GM18517 (cell line): ENCODE results near the gene SGMS1.
A peak's percentile ranks its signal among the peaks of the same experiment; 100 is the strongest.
"Not testable (repeated sequence)": the region's sequence is repeated elsewhere in the genome, so short reads cannot be mapped to it uniquely, and the experiment has no call there.

Experiments
- ATAC-seq: cut with Tn5 transposase; IDR thresholded peaks from one replicate; pipeline ENCODE4 v1.9.1; 2021; ENCODE audit warnings: mild to moderate bottlenecking, moderate library complexity; ENCODE audit not compliant: unreplicated experiment

SGMS1 gene

DNA sequence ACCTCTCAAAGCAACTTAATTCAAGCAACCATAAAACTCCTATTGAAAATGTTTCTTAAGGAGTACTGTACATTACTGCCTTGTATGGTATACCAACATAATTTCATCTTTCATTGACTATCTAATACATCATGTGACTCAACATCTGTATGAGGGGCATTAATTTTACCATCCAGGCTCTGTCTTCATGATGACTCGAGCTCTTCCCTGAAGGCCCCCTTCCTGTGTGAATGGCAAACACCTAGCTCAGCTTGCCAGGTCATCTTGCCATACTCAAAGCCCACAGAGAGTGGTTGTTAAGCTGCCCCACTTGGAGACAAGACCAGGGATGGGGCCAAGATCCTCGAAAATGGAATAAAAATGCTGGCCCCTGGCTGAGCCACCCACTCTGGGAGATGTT is 82.4 kb downstream of the SGMS1 start:
- no peak for ATAC-seq

DNA sequence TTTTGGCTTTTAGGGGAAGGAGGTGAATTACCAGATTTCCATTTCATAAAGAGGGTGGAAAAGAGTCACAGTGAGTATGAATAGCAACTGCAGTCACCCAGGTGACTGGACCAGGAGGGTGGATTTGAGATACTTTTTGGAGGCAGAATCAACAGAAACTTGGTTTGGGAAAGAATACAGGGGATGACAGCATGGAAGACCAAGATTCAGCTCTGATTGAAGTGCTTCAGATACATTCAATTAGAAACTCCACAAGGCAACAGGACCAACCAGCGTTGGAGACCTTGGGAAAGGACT is 83.0 kb downstream of the SGMS1 start:
- ATAC-seq, result peak; percentile 4

DNA sequence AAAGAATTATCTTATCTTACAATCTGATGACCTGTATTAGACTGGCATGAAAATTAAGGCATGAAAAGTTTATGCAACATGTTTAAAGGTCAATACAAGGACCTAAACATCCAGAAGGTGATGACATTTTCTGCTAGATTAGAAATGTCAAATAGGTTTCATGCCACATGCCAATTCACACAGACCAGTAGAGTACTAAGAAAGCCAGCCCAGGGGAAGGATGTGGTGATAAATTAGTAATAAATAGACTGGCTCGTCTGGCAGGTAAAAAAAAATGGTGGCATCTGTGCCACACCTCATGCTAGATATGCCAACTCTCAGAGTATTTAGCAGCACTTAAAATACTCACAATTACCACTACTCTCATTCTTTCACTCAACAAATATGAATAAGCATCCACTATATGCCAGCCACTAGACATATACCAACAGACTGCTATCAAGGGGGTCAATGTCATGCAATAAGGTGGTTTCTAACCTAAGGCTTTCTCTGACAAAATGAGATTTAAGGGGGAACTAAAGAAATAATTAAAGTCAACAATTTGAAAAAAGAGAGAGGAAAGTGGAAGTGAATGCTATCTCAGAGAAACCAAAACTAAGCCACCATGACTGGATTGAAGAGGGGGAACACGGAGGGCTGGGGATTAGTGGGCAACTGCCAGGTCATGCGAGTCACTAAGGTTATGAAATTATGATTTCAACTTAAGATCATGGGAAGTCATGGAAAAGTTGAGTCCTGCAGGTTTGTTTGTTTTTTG is 83.5 kb downstream of the SGMS1 start:
- ATAC-seq, result peak; percentile 40

DNA sequence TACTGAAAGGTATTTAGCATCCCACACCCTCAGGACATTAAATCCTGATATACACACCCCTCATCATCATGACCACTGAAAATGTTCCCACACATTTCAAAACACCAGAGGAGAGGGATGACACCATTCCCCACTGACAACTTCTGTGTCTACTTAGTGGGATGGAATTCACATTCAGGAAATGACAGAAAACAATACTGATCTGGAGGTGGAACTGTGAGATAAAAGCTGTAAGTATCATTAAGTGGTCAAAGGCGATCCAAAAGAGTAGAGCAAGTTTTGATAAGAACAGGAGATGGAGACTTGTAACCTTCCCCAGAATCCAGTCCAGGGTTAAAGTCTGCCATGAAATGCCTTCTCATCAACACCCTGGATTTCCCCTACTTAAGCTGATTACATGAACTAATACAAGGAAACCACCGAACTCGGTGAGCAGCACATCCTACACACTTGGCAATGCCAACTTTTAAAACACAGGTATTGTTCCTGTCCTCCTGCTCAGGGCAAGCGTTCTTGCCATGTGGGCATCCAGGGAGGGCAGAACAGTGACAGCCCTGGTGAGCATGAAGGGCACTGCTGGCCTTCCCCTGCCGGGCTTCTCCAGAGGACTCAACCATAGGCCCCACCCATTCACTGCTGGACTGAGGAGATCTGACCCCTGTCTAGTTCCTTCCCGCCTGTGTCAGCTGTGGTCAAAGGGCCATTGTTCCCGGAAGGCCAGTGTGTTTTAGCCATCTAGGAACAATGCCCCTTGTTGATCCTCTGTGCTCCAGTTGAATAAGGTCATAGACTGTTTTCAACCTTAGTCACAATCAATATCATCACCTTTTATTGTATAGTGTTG is 85.0 kb downstream of the SGMS1 start:
- ATAC-seq, result peak; percentile 45

DNA sequence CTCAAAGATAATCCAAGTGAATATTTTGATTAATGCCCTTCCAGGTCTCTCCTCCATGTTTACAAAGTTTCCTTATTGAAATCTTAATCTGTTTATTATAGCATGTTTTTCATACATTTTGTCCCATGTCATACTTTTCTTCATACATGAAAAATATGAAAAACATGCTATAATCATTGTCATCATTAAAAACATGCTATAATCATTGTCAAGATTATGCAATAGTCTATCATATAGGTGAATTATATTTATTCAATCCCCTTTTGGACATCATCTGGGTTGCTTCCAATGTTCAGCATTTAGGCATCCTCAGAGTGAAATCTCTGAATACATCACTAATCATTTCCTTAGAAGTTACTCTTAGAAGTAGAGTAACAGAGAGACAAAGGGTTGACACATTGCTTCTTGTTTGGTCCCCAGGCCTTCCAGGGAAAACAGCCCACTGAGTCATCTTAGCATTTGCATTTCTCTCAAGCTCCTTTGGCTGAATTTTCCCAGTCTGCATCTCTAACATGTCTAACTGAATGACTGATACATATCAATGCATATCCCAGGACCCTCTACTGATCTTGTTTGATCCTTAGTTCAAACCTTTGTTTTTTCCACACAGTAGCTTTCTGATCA is 87.0 kb downstream of the SGMS1 start:
- ATAC-seq, result no peak

DNA sequence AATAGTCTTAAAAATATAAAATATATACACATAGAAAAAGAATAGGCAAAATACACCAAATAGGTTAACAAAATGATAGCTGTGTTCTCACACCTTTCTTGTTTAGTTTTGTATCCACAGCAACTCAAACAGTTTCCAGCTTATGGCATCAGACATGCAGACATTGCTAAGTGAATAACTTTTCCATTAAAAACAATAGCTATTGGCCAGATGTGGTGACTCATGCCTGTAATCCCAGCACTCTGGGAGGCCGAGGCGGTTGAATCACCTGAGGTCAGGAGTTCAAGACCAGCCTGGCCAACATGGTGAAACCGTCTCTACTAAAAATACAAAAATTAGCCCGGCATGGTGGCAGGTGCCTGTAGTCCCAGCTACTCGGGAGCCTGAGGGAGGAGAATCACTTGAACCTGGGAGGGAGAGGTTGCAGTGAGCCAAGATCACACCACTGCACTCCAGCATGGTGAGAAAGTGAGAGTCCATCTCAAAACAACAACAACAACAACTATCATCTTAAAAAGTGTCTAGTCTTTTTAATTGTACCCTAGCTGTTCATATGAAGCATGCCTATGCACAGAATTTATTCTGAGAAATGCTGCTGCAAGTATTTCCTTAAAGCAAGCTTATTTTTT is 88.9 kb downstream of the SGMS1 start:
- ATAC-seq, result not testable (repeated sequence)

DNA sequence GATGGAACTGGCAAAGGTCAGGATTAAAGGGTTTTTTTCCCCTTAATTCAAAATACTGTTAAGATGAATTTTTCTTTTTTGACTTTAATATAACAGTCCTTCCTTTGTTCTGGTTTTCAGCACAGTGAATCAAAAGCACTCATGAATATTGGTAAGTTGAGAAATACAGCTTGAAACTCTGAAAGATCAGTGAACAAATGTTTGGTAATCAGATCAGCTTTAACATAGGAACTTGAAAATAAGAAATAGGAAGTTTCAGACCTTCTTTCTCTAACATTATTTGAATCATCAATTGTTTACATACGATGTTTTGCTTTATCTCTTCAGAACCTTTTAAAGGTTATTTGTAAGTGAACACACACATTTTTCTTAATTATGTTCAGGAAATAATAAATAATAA is 90.5 kb downstream of the SGMS1 start:
- ATAC-seq, result no peak

DNA sequence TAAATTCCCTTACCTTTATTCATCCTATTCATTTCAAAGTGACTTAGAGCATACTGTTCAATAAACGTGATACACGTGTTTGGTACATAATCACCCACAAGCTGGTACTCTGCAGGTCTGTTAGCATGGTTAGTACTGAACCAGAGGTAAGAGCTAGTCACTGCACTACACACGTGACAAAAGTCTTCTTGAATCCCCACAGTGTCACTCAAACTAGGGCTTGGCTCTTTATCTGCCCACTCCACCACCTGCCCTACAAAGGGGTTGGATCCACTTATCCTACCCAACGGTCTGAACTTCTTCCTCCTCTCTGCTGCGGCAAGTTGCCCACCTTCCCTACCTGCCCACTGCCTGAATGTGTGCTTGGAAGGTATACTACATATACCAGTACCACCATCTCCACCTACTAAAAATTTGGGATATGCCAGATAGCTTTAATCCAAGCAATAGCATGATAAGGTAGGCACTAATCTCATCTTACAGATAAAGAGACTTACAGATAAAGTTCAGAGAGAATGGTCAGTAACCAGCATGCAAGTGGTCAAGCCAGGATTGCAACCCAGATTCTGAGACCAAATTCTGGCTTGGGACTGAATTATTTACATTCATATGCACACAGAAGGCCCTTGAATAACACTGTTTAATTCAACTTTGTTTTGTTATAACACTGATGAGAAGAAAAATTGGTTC is 92.2 kb downstream of the SGMS1 start:
- ATAC-seq, result no peak

DNA sequence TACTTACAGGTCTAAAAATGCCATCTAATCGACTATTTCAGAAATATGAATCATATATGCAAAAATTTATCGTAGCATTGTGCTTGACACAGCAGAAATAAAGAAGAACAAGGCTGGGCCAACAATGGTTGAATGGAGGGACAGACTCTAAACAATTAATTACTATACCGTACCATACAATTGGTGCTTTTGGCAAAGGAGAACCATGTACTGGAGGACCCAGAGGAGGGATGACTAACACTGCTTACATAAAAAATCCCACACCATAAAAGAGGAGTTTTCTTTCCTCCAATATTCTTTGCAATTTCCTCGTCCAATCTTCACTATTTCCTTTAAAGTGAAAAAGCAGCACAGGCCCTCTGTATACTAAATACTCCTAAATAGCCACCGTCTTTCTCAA is 94.1 kb downstream of the SGMS1 start:
- no peak for ATAC-seq

DNA sequence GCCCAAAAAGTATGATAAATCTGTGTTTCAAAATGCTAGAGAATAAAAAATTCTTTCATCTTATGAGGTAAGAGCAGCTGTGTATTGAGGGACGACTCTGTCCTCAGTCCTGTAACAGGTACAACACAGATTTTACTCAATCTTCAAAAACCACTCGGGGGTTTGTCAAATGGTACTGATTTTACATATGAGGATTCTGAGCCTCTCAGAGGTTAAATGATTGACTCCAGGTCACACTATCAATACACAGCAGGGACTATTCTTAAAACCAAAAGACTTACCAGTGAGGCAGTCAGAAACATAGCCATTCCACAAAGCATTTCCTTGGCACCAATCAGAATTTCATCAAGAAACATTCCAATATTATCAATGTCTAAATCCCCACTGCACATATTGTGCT is 95.5 kb downstream of the SGMS1 start:
- ATAC-seq, result no peak

DNA sequence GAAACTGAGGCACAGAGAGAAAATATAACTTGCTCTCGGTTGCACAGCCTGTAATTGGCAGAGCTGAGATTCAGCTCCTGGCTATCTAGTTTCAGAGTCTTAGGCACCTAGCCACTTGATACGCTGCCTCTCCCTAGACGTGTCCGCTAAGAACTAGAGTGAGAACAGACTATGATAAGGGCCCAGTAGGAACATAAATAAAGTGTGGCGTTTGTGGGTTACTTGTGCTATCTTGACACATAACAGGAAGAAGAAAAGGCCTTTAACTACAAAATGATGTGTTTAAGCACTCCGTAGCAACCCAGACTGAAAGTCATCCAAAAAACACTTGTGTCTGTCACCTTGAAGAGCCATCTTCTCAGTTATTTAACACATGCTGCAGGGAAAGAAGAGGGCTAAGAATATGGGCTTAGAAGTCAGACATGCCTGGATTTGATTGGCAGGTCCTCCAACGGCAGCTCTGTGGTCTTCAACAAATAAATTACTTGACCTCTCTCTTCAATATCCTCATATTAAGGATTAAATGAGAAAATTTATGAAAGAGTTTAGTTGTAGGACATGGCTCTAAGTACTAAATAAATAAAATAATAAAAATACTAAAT is 96.2 kb downstream of the SGMS1 start:
- no peak for ATAC-seq

DNA sequence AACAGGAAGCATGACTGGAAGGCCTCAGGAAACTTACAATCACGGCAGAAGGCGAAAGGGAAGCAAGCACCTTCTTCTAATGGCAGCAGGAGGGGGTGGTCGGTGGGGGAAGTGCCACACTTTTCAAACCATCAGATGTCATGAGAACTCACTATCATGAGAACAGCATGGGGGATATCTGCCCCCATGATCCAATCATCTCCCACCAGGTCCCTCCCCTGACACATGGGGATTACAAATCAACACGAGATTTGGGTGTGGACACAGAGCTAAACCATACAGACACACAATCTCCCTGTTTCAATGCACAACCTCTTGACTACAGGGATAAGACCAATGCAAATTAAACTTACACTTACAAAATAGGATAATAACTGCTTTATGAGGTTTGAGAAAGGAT is 97.6 kb downstream of the SGMS1 start:
- ATAC-seq, result no peak

DNA sequence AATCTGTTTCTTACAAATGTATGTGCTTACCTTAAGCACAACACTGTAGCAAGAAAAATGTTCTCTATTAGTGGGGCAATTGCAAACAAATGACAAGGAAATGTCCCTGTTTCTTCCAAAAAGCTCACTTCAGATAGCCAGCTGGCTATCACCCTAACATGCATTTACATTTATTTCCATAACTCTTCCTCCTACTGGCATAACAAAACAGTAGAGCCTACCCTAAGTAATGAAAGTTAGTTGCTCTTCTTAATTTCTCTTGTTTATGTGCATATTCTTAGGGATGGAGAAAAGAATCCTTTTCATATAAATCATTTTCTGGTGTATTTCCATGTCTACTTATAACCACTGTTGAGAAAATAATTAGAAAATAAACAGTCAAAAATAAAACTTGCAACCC is 100.4 kb downstream of the SGMS1 start:
- ATAC-seq, result no peak

DNA sequence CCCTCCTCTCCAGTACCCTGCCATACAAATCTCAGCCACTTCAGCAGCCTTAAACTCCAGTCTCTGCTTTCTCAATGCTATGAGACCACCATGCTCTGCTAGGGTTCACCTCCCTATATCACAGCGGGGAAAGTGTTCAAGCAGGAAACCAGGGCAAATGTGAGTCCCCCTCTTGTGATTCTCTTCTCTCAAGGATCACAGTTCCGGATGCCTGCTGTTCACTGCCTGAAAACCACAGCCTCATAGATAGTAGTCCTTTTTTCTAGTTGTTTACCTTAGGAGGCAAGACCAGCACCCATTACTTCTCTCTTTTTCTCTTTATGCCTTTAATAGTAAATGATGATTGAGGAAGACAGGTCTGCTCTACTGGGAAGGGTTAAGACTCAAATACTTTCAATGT is 100.8 kb downstream of the SGMS1 start:
- no peak for ATAC-seq

DNA sequence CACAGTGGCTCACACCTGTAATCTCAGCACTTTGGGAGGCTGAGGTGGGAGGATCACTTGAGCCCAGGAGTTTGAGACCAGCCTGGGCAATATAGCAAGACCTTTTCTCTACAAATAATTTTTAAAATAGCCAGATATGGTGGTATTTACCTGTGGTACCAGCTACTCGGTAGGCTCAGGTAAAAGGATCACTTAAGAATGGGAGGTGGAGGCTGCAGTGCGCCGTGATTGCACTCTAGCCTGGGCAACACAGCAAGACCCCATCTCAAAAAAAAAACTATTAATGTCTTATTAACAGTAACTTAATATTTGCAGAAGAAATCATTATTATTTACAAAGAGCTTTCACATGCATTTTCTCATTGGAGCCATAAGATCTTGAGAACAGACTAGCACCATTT is 103.6 kb downstream of the SGMS1 start:
- ATAC-seq, result no peak

DNA sequence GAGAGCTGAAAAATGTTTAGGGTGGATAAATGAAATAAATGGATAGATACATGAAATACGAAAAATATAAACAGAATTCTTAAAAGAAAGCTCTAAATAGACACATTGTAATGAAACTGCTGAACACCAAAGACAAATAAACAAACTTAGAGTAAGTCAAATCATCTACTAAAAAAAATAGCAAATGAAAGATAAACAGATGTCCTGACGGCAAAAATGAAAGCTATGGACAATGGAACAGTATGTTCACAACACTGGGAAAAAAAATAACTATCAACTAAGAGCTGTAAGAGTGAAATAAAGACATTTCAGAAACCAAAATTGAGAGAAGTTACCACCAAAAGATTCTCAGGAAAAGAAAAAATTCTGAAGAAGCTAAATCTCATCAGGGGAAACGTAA is 106.1 kb downstream of the SGMS1 start:
- ATAC-seq, result no peak

DNA sequence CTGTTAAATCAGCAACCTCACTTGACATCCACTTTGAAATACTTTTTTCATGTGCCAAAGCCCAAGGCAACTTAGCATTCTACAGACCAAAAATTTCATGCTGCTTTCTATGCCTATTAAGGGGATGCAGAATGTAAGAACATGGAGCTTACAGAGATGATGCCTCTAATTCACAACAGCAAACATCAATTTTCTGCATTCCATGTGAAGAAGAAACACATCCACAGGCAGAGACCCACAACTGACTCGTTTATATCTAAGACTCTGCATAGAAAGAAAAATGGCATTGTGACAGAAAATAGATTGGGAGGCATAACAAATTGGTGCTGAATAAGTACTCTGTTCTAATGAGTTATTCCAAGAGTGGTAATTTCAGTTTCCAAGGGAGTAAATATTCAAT is 107.6 kb downstream of the SGMS1 start:
- no peak for ATAC-seq

DNA sequence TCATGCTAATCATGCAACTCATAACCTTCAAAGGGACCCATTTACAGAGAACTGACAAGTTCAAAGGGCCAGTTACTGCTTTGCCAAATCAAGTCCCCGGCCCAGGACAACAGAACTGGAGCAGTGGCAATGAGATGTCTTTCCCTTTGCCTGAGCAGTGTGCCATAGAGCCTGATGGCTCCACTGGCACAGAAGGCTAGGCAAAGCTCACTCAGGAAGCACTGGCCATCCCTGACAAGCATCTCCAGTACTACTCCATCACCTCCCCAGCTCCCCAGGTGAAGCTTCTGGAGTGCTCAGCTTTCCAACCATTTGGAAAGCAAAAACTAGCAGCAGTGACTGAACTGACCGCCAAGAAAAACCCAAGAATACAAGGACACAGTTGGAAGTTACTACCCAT is 108.3 kb downstream of the SGMS1 start:
- ATAC-seq, result no peak

DNA sequence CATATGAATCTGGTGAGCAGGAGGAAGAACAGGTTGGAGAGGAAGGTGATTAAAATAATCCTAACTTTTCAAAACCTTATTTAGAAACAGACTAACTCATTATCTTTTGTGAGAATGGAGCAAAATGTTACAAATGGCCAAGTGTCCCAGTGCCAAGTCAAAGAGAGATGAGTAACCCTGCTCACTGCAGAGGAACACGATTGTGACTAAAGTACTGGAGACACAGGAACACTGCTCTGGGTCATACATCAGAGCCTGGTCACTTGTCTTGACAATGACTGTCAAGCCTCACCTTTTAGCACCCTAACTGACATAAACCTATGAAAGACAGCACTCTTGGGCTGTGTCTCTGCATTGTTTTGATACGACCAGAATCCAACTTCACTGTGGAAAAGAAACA is 108.8 kb downstream of the SGMS1 start:
- ATAC-seq, result no peak

DNA sequence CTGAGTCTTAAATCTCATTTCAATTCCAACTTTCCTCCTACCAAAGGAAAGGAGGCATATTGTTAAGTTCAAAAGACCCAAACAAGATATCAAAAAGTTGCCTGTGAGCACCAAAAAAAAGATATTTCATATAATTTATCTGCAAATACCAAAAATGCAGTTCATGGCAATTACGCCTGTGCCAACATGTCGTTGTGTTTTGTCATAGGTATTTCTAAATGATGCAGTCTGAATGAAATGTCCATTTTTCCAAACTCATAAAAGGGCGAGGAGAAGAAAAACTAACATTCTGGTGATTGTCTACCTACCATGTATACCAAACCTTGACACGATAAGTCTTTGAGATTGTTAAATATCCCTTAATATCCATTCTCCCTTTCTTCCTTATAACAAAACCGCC is 109.8 kb downstream of the SGMS1 start:
- ATAC-seq, result no peak
